Measurements from ENCODE around the gene NDST1.

The NDST1 gene

DNA sequence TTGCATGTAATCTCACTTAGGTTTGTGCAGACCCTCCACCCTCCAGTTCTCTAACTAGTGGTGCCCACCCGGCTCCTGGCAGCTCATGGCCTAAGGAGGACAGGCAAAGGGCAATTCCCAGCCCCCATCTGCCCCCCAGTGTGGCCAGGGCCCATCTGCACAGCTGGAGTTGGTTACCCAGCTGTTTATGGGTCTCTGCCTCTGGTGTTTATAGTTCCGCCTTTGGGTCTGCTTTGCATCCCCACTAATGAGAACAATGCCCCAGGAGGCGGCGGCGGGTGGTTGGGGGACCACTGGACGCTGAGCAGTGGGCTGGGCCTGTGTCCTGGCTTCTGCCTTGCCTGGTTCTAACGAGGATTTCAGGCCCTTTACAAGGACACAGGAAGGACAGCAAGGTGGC, 62.4 kb downstream of the NDST1 start:
- no peak for DNase-seq (ENCODE audit: low read depth)

DNA sequence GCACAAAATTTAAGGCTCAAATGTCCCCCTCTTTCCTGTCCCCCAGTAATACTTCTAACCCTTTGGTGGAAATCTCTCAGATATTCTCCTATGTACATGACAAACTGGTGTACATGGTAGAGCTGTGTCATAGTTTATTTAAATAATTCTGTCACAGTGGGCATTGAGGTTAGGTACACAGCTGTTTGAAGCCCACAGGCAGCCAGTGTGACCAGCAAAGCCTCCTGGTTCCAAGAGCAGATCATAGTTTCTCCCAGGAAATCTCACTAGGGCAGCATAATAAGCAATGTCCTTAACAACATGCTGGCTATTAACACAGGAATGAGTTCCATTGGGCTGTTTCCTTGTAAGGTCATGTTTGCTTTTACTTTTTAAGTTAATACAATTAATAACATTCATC, 63.9 kb downstream of the NDST1 start:
- no peak for DNase-seq (ENCODE audit: low read depth)

DNA sequence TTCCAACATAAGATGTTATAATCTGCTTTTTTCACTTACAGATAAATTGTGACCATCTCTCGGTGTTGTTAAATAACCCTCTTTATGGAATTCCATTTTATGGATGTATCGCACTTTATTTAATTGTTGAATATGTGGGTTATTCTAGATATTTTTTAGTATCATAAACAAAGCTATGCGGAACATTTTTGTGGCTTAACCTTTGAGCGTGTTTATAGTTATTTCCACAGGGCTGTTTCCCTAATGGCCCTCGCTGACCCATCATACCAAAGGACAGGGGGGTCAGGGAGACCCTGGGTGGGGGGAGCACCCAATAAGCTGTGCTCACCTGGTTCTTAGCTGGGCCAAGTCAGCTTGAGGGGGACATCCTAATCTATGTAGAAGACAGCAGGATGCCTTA, 65.3 kb downstream of the NDST1 start:
- no peak for DNase-seq (ENCODE audit: low read depth)

DNA sequence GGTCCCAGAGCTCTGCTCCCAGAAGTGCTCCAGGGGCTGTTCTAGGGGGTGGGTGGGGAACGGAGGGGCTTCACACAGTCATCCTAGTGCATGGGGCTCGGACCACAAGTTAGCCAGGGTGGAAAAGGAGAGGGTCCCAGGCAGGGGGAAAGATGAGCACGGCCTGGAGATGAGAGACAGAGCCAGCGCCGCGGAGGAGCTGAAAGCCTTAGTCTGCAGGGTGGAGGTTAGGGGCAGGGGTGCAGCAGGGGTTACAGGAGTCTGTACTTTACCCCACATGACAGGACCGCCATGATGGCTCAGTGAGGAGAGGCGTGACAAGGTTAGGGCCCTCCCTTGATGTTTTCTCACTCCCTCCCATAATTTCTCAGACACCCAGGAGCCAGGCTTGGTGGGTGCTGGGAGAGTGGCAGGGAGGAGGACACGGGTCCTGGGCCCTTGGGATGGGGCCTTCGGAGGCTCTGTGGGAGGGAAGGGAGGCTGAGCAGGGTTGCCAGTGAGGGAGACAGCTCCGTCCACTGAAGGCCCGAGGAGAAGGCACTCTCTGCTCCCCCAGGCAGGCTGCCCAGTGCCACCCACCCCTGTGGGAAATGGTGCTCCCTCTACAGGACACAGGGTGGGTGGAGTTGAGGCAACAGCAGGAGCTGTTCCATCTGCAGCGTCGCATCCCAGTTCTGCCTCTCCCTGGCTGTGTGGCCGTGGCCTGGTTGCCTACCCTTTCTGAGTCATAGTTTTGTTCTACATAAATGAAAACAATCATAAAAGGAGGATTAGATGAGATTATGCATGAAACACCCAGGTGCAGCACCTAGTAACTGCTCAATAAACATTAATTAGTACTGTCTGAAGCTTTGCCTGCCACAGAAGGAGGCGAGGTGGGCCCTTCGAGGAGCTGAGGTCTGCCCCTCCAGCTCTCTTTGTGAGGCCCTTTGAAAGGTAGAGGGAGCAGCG, 66.2 kb downstream of the NDST1 start:
- no peak for DNase-seq (ENCODE audit: low read depth)

DNA sequence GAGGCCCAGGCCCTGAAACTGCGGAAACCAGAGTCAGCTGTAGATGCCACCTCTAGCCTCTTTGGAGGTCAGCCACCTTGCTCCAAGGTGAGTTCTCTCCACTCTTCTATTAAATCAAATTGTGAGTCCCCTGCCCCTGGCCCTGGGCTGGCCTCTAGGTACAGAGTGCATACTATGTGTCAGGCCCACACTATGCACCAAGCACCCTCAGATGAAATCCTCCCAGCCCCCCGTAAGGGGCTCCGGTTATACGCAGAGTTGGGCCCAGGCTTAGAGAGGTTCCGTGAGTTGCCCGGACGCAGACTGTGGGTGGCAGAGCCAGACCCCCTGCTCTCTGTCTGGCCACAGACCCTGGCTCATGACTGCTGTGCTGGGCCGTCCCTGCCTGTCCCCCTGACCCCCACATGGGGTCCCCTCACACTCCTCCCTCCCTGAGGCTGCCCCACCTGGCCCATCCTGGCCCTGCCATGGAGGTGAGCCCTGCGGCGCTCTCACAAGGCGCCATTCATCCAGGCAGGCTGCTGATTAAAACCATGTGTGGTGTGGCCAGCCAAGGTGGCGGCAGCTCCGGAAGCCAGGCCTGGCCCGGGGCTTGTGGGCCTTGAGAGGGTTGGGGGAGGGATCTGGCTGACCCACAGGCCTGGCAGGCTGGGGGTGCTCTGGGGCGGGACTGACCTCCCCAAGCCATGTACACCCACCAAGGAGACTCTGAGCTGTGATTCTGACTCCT, 67.1 kb downstream of the NDST1 start:
- DNase-seq (ENCODE audit: low read depth) = peak; percentile 29

DNA sequence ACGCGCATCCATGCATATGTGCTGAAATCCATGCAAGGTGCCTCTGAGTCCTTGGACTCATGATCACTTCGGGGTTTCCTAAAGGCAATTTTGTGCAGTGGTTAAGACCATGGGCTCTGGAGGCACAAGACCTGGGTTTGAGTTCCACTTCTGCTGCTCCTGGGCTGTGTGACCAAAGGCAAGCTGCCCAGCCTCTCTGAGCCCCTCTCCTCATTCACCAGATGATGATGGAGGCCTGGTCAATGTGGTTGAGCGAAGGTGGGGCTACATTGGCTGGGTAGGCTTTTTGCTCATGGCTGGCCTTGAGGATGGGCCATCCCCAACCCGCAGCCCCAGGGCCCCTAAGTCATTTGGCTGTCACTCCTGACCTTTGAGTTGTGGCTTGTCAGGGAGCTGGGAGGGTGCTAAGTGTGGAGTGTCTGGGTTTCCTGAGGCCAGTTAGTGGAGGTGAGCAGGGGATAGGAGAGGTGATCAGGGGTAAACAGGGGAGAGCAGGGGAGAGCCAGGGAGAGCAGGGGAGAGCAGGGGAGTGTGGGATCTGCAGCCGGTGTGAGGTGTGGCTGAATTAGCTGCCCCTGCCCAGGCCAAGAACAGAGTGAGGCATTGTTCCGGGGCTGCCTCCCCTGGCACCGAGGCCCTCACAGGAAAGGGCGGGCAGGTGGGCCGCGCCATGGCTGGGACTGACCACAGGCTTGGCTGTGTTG, 68.0 kb downstream of the NDST1 start:
- no peak for DNase-seq (ENCODE audit: low read depth)

DNA sequence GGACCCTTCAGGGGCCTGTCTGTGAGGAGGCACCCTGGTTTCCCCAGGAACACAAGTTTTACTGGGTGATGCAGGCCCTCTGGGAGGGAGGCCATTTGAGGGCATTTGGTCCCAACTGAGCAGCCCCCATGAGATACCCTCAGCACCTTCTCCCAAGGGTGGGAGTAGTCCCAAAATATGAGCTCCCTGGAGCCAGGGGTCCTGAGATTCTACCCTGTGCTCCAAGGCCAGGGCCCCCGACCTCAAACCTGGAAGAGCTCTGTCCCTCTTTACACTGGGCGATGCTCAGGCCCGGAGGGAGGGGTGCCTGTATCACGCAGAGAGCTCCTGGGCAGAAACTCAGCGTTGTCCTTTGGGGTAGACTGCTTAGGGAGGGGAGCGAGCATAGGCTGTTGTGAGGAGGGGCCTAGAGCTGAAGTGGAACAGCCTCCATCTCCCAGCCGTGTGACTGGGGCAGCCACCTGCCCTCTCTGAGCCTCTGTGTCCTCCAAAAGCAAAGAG, 68.6 kb downstream of the NDST1 start:
- DNase-seq (ENCODE audit: low read depth) = no peak

DNA sequence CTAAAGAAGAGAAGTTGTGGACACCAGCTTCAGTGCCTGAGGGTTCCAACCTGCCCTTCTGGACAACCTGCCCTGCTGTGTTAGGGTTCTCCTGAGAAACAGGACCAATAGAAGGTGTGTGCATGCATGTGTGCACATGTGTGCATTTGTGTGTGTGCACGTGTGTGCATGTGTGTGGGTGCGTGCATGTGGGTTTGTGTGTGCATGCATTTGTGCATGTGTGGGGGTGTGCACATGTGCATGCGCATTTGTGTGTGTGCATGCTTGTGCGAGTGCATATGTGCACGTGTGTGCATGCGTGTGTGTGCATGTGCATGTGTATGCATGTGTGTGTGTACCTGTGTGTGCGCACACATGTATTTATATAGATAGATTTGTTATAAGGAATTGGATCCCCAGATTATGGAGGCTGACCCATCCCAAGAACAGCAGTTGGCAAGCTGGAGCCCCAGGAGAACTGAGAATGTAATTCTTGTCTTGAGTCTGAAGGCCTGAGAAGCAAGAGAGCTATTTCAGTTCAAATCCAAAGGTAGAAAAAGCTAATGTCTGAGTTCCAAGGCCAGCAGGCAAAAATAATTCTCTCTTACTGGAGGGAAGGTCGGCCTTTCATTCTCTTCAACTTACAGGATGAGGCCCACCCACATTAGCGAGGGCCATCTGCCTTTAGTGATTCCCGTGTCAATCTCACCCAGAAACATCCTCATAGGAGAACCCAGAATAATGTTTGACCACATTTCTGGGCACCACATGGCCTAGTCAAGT, 69.6 kb downstream of the NDST1 start:
- DNase-seq (ENCODE audit: low read depth) = no peak

DNA sequence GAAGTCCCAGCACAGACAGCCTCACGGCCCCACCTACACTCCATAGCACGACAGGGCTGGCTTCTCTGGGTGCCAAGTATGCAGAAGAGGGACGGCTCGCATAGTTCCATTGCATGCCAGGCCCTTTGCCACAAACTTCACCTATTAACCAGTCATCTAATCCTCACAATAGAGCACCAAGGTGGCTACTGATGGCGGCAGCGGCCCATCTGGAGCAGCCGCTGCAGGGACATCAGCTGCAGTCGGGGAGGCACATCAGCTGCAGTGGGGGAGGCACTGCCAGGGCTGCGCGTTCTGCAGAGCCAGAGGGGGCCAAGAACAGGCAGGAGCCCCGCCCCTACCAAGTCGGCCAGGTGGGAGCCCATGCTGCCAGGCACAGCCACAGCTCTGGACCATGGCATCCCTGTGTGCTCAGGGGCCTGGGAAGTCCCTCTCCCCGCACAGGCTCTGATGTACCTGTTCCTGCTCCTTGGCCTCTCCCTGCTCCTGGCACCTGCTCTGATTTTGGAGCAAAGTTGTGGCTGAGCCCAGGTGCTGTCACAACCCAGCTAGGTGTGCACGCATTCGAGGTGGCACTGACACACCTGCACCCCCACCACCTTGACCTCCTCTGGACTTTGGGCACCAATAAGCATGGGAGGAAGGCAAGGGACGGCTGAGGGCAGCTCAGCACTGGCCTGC, 71.0 kb downstream of the NDST1 start:
- no peak for DNase-seq (ENCODE audit: low read depth)

DNA sequence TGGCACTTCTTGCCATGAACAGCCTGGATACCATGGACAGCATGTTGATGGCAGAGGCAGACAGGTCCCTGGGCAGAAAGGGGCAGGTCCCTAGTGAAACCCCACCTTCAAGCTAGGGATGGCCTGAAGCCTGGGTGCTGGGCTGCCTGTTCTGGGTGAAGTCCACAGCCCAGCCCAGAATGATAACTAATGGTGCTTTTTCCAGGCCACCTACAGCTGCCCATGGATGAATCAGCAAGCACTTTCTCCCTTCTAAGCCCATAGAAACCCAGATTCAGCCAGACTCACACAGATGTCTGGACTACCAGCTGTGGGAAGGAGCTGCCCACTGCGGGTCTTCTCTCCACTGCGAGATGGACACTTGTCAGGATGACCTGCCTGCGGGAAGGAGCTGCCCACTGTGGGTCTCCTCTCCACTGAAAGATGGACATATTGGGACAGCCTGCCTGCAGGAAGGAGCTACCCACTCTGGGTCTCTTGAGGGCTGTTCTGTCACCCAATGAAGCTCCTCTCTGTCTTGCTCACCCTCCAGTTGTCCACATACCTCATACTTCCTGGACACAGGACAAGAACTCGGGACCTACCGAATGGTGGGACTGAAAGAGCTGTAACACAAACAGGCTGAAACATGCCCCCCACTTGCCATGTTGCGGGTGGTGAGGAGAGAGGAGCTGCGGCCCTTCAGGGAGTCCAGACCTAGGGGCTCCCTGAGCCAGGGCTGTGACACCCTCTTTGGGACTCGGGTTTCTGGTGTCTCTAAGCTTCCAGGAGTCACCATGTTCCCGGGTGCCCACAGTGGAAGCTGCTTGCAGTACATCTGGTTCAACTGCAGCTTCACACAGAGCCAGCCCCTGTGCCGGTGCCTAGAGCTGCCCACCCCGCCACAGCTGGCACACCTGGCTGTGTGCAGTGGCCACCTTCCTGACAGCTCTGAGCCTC, 71.8 kb downstream of the NDST1 start:
- DNase-seq (ENCODE audit: low read depth) = no peak

DNA sequence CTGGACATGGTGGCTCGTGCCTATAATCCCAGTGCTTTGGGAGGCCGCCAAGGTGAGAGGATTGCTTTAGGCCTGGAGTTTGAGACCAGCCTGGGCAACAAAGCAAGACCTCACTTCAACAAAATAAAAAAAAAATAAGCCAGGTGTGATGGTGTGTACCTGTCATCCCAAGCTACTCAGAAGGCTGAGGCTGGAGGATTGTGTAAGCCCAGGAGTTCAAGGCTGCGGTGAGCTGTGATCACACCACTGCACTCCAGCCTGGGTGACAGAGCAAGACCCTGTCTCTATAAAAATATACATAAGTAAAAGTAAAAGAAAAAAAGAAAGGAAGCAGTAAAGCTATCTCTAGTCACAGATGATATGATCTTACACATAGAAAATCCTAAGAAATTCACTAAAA, 73.0 kb downstream of the NDST1 start:
- no peak for DNase-seq (ENCODE audit: low read depth)

DNA sequence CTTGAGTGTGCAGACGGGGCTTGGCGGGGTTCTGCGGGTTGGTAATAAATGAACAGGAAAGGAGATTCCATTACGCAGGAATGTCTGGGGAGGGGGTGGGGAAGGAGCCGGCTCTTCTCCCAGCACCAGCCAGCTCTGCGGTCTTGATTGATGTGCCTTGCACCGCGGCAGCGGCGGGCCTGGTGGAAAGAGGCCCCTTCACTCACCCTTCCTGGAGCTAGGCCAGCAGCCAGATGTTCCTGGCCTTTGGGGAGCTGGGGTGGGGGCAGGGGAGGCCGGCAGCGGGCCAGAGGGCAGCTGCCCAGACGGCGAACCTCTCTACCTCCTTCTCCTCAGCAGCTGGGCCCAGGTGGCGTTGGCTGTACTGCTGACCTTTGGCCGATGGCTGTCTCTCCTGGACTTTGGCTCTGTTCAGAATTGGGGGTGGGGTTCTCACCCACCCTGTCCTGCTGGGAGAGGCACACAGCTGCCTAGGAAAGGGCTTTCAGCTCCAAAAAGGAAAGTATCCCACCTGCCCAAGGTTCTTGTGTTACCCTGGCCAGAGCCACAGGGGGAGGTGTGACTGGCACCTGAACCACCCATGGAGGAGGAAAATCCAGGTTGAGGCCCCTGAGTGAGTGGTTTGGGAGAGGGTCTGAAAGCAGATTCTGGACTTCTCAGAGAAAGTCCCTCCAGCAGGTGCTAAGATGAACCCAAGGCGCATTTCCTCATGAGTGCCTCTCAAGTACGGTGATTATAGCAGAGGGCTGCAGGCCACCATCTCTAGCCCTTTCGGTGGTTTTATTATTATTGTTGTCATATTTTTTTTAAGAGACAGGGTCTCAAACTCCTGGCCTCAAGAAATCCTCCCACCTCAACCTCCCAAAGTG, 74.5 kb downstream of the NDST1 start:
- DNase-seq (ENCODE audit: low read depth) = peak; percentile 46

DNA sequence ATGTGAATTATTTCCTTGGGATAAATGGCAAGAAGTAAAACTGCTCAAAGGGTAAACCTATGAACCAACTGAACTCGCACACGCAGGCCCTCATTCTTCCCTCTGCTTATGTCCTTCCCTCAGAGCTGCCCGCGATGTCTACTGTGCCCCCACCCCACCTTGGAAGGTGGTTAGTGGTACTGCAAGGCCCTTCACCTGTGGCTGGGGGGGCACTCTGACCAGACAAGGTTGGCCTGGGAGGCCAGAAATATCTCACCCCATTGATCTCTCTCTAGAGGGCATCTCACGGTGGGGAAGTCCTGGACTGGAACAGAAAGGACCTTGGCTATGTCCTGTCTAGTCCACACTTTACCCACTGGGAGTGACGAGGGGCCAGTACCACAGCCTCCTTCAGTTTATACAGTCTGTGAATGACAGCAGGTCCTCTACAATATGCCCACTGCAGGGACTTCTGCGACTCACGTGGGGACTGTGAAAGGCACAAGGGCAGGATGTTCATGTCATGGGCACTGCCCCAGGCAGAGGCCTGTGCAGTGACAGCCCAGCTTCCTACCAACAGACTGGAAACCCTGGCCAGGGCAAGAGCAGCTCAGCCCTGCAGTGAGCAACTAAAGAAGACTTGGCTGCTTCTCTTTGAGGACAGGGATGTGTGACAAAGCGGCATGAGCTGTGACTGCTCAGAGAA, 75.8 kb downstream of the NDST1 start:
- DNase-seq (ENCODE audit: low read depth) = no peak

DNA sequence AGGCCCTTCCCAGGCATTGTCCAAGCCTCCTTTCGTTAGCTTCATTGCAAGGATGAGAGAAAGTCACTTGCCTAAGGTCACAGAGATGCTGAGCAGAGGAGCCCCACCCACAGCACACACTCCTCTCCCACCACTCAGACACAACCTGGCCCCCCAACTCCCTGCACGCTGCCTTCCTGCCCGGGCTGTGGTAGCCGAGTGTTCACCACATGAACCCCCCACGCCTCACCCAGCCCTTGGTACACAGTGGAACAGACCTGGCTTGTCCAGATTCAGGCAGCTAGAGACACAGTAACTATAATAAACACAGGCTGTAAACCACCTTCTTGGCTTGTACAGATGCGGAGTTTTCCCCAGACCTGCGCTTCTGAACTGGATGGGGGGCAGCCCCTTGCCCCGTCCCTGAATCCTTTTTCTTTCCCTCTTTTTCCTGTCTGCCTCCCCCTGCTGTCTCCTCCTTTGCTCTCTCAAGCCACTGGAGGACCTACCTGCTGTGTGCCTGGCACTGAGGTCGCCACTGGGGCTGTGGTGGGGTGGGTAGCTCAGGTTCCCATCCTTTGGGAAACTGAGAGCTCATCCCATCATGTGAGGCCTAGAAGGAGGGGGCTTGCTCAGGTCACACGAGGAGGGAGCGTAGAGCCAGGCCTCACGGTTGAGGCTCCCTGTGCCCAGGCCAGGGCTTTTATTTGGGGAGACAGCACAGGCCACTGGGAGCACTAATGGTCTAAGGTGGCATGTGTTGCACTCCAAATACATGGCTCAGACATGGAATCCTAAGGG, 76.8 kb downstream of the NDST1 start:
- no peak for DNase-seq (ENCODE audit: low read depth)

DNA sequence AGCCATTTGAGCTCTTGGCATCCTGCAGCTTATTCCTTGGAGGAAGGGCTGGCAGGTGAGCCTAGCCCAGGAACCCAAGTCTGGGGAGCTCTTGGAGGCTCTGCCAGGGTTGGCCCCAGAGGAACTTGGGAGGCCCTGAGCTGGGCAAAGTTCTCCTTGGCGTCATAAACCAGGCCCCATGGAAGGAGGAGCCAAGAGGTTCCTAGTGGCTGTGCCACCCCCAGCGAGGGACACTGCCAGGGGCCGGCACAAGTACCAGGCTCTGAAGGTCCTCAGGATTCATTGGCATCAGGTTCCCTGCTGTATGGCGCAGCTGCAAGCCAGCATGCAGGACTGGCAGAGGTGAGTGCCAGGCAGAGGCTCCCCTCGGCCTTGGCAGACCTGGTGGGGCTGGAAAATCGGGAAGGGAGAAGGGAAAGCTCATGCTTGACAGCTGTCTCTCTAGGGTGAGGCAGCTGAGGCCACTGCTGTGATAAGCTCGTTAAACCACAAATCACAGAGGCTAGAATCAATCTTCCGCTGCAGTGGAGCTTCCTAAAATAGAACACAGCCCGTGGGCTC, 77.9 kb downstream of the NDST1 start:
- DNase-seq (ENCODE audit: low read depth) = no peak

DNA sequence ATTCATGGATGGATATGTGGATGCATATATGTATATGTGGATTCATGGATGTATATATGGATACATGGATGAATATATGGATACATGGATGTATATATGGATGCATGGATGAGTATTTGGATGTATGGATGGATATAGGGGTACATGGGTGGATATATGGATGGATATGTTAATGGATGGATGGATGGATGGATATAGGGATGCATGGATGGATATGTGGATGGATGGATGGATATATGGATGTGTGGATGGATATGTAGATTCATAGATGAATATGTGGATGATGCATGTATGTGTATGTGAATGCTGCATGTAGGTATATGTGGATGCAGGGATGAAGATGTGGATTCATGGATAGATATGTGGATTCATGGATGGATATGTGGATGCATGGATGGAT, 79.1 kb downstream of the NDST1 start:
- no peak for DNase-seq (ENCODE audit: low read depth)

DNA sequence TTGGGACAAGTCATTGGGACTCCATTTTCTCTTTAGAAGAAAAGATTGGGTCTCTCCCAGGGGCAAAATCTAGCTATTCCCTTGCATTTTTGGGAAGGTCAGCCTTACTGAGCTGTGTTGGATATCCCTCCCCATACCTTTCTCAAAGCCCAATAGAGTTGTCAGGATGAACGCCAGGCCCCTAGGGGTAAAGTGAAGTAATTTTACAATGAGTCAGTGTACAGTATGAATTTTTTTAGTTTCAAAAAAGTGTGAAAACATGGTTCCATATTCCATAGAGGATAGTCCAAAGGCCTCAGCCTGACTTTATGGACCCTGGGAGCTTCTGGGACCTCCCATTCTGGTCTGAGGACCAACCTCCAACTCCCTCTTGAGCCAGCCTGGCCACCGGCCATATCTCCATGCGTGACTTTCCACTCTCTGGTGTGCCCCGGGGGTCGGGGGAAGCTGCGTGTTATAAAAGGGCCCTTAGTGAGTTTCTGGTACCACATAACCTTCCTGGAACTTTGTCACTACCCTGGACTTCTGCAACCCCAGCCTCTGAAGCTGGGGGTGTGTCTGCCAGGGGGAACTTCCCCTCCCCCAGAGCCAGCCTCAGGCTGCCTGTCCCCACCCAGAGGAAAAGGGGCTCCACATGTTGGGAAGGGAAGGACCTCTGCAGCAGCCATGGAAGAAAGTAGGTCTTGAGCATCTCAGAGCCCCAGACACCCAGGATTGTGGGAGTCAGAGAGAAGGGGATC, 80.1 kb downstream of the NDST1 start:
- peak; percentile 53 for DNase-seq (ENCODE audit: low read depth)

Measured in EH (cell line).